IMR-90 (cell line): Measurements from ENCODE around the gene VOPP1. TPM values are rescaled to one million over a fixed set of nuclear protein-coding genes. Genes with fewer than 3 reads are reported as not detected.

Source experiments
- ATAC-seq: fragments of 200-7000 bp; cut with Tn5 transposase; 2 replicates; pipeline ENCODE4 v1.9.1; 2020; ENCODE audit warnings: low read depth, mild to moderate bottlenecking, moderate library complexity
- BruUV-seq: library from RNA; stranded (reverse); fragments of 400-500 nt; replicated peaks from 2 replicates; lab custom pipeline; 2021; lab: Mats Ljungman, UMichigan
- CTCF ChIA-PET: fragments of 300-600 bp; formaldehyde crosslinking; extraction: SDS; loops from one replicate; lab custom pipeline; 2021; ENCODE audit warnings: antibody characterized with exemption; lab: Yijun Ruan, JAX
- POLR2A ChIA-PET: fragments of 300-600 bp; sonication (Branson Sonifier 250); formaldehyde crosslinking; loops from one replicate; lab custom pipeline; 2022; ENCODE audit warnings: antibody characterized with exemption; ENCODE audit not compliant: unreplicated experiment; lab: Charles Lee
- DNase-seq: peaks from one replicate; pipeline ENCODE4 v3.0.0; 2013
- H2AFZ ChIP-seq: replicated peaks from 2 replicates; pipeline ENCODE3; 2013; ENCODE audit warnings: low read length, mild to moderate bottlenecking; ENCODE audit not compliant: poor library complexity
- H2AK5ac ChIP-seq: 2 replicates; pipeline ENCODE4 v1.6.1; 2013; ENCODE audit warnings: low read depth, low read length, inconsistent platforms
- H2AK9ac ChIP-seq: replicated peaks from 2 replicates; pipeline ENCODE3; 2013; ENCODE audit warnings: mild to moderate bottlenecking, low read depth, low read length, moderate library complexity; ENCODE audit not compliant: poor library complexity
- H2BK120ac ChIP-seq: 2 replicates; pipeline ENCODE4 v1.6.1; 2013; ENCODE audit warnings: low read depth, low read length, inconsistent platforms
- H2BK15ac ChIP-seq: 3 replicates; pipeline ENCODE4 v1.6.1; 2013; ENCODE audit warnings: low read depth, low read length, inconsistent platforms
- H2BK20ac ChIP-seq: 2 replicates; pipeline ENCODE4 v1.6.1; 2013; ENCODE audit warnings: low read depth, mild to moderate bottlenecking, inconsistent platforms, low read length, moderate library complexity
- H2BK5ac ChIP-seq: 2 replicates; pipeline ENCODE4 v1.6.1; 2013; ENCODE audit warnings: mild to moderate bottlenecking, low read depth, low read length, inconsistent platforms; ENCODE audit not compliant: poor library complexity, severe bottlenecking
- H3K14ac ChIP-seq: replicated peaks from 2 replicates; pipeline ENCODE4 v1.6.1; 2013; ENCODE audit warnings: low read depth, low read length, inconsistent platforms
- H3K18ac ChIP-seq: 2 replicates; pipeline ENCODE4 v1.6.1; 2013; ENCODE audit warnings: low read depth, low read length, control low read depth
- H3K23ac ChIP-seq: 2 replicates; pipeline ENCODE4 v1.6.1; 2013; ENCODE audit warnings: low read depth, low read length, inconsistent platforms
- H3K27ac ChIP-seq: 2 replicates; pipeline ENCODE4 v1.5.1; 2013; ENCODE audit warnings: mild to moderate bottlenecking, control low read depth, low read length; ENCODE audit not compliant: insufficient read depth
- H3K27me3 ChIP-seq: 2 replicates; pipeline ENCODE4 v1.6.1; 2013; ENCODE audit warnings: low read length; ENCODE audit not compliant: control insufficient read depth, insufficient read depth
- H3K36me3 ChIP-seq: 2 replicates; pipeline ENCODE4 v1.6.1; 2013; ENCODE audit warnings: low read length, mixed read lengths; ENCODE audit not compliant: control insufficient read depth, insufficient read depth
- H3K4ac ChIP-seq: 2 replicates; pipeline ENCODE4 v1.6.1; 2013; ENCODE audit warnings: low read depth, low read length, inconsistent platforms
- H3K4me1 ChIP-seq: 2 replicates; pipeline ENCODE4 v1.6.1; 2013; ENCODE audit warnings: low read length, mixed read lengths; ENCODE audit not compliant: control insufficient read depth, insufficient read depth
- H3K4me2 ChIP-seq: 2 replicates; pipeline ENCODE4 v1.6.1; 2013; ENCODE audit warnings: low read depth, mild to moderate bottlenecking, control low read depth, low read length, moderate library complexity
- H3K4me3 ChIP-seq: 2 replicates; pipeline ENCODE4 v1.5.1; 2013; ENCODE audit warnings: low read depth, mild to moderate bottlenecking, control low read depth, low read length, moderate library complexity; ENCODE audit not compliant: insufficient read depth
- H3K56ac ChIP-seq: 2 replicates; pipeline ENCODE4 v1.6.1; 2013; ENCODE audit warnings: low read length, inconsistent platforms; ENCODE audit not compliant: insufficient read depth; ENCODE audit errors: extremely low read depth
- H3K79me1 ChIP-seq, 2 experiments: 2 replicates each; pipeline ENCODE4 v1.6.1; 2013; ENCODE audit warnings: low read length in 2 of 2, inconsistent platforms in 1 of 2, low read depth in 1 of 2
- H3K9ac ChIP-seq: 2 replicates; pipeline ENCODE4 v1.6.1; 2013; ENCODE audit warnings: low read depth, low read length, control low read depth
- H3K9me1 ChIP-seq: 2 replicates; pipeline ENCODE4 v1.6.1; 2013; ENCODE audit warnings: low read length, inconsistent platforms; ENCODE audit not compliant: insufficient read depth
- H3K9me3 ChIP-seq: 2 replicates; pipeline ENCODE4 v1.6.1; 2013; ENCODE audit warnings: low read length; ENCODE audit not compliant: control insufficient read depth, insufficient read depth
- H4K20me1 ChIP-seq: 2 replicates; pipeline ENCODE4 v1.6.1; 2013; ENCODE audit warnings: low read length, inconsistent platforms; ENCODE audit not compliant: insufficient read depth
- H4K5ac ChIP-seq: 2 replicates; pipeline ENCODE4 v1.6.1; 2013; ENCODE audit warnings: mild to moderate bottlenecking, low read depth, low read length, control low read depth
- H4K8ac ChIP-seq, 2 experiments: 2 replicates each; pipeline ENCODE4 v1.6.1; 2013; ENCODE audit warnings: low read depth in 2 of 2, low read length in 2 of 2, control low read depth in 1 of 2, inconsistent platforms in 1 of 2
- H4K91ac ChIP-seq: 2 replicates; pipeline ENCODE4 v1.6.1; 2013; ENCODE audit warnings: low read depth, low read length, inconsistent platforms; ENCODE audit not compliant: insufficient read depth
- BHLHE40 ChIP-seq: fragments of 150-350 bp; IDR thresholded peaks from 2 replicates; pipeline ENCODE4 v1.6.1; 2016; ENCODE audit warnings: mild to moderate bottlenecking, low read depth, low read length
- CEBPB ChIP-seq: IDR thresholded peaks from 2 replicates; pipeline ENCODE4 v1.6.1; 2012; ENCODE audit warnings: low read depth, low read length, improper control_type of control experiment
- CHD1 ChIP-seq: IDR thresholded peaks from 2 replicates; pipeline ENCODE4 v1.6.1; 2012; ENCODE audit warnings: low read depth, low read length, improper control_type of control experiment
- CTCF ChIP-seq: conservative IDR thresholded peaks from 2 replicates; pipeline ENCODE4 v1.5.1; 2012; ENCODE audit warnings: mild to moderate bottlenecking, low read depth, low read length, improper control_type of control experiment
- ELK1 ChIP-seq: fragments of 150-350 bp; IDR thresholded peaks from 2 replicates; pipeline ENCODE4 v1.6.1; 2016; ENCODE audit warnings: low read depth, mild to moderate bottlenecking, low read length, moderate library complexity, borderline replicate concordance
- FOS ChIP-seq: fragments of 150-350 bp; IDR thresholded peaks from 2 replicates; pipeline ENCODE4 v1.6.1; 2016; ENCODE audit warnings: low read depth, low read length
- MAFK ChIP-seq: IDR thresholded peaks from 2 replicates; pipeline ENCODE4 v1.6.1; 2012; ENCODE audit warnings: low read depth, low read length, improper control_type of control experiment
- MAZ ChIP-seq: IDR thresholded peaks from 2 replicates; pipeline ENCODE4 v1.6.1; 2012; ENCODE audit warnings: low read depth, mild to moderate bottlenecking, low read length, improper control_type of control experiment, moderate library complexity, borderline replicate concordance
- MXI1 ChIP-seq: IDR thresholded peaks from 2 replicates; pipeline ENCODE4 v1.6.1; 2012; ENCODE audit warnings: low read depth, mild to moderate bottlenecking, low read length, moderate library complexity, borderline replicate concordance
- NFE2L2 ChIP-seq: fragments of 150-350 bp; IDR thresholded peaks from 2 replicates; pipeline ENCODE4 v1.6.1; 2016; ENCODE audit warnings: low read depth, mild to moderate bottlenecking, low read length
- POLR2A ChIP-seq: IDR thresholded peaks from 2 replicates; pipeline ENCODE4 v1.6.1; 2012; ENCODE audit warnings: mild to moderate bottlenecking, low read depth, low read length
- RAD21 ChIP-seq: IDR thresholded peaks from 2 replicates; pipeline ENCODE4 v1.6.1; 2012; ENCODE audit warnings: low read length, improper control_type of control experiment
- RCOR1 ChIP-seq: IDR thresholded peaks from 2 replicates; pipeline ENCODE4 v1.6.1; 2012; ENCODE audit warnings: mild to moderate bottlenecking, low read length, improper control_type of control experiment; ENCODE audit not compliant: insufficient replicate concordance
- RFX5 ChIP-seq: IDR thresholded peaks from 2 replicates; pipeline ENCODE4 v1.8.0; 2012; ENCODE audit warnings: low read depth, mild to moderate bottlenecking, low read length, moderate library complexity
- SMC3 ChIP-seq: fragments of 150-350 bp; IDR thresholded peaks from 2 replicates; pipeline ENCODE4 v1.6.1; 2016; ENCODE audit warnings: low read depth, mild to moderate bottlenecking, antibody characterized with exemption, low read length, moderate library complexity
- USF2 ChIP-seq: fragments of 150-350 bp; IDR thresholded peaks from 2 replicates; pipeline ENCODE4 v1.6.1; 2017; ENCODE audit warnings: mild to moderate bottlenecking, antibody characterized with exemption, low read length, low read depth
- WGBS, 2 experiments: methylation state at CpG; one replicate each; pipeline versions ENCODE4 v1.1.5 to v1.1.7; 2013; ENCODE audit warnings: missing lambda C conversion rate in 2 of 2; ENCODE audit not compliant: insufficient read length in 1 of 2; ENCODE audit errors: extremely low coverage in 2 of 2; 5-methylcytosine and 5-hydroxymethylcytosine counted together
- dilution Hi-C: fragments of 300-500 bp; cut with HindIII; formaldehyde crosslinking; loops from one replicate; pipeline ENCODE4 v1.14.3; 2018; ENCODE audit warnings: low sequenced_read_pairs; ENCODE audit not compliant: unreplicated experiment
- in situ Hi-C: fragments of 300-500 bp; cut with MboI; formaldehyde crosslinking; loops from 3 replicates; pipeline ENCODE4 v1.14.3; 2019; ENCODE audit warnings: low sequenced_read_pairs, inconsistent platforms, mixed read lengths
- intact Hi-C: fragments of 100-400 bp; cut with micrococcal nuclease; formaldehyde crosslinking; loops from 2 replicates; pipeline ENCODE4 v1.10.0; 2022
- polyA plus RNA-seq, 3 experiments: library from polyadenylated mRNA; depleted of rRNA; stranded (reverse); fragments of >200 nt; gene quantifications; 2 replicates each; pipeline ENCODE4 v1.2.3, GENCODE V29; 2012; ENCODE audit warnings: low replicate concordance in 1 of 3
- total RNA-seq: library from RNA; depleted of rRNA; stranded (reverse); fragments of >200 nt; gene quantifications from 2 replicates; pipeline ENCODE4 v1.2.3, GENCODE V29; 2012

The VOPP1 gene
- total and polyA plus RNA-seq, 2 of the 4 experiments (the other 2 are of a cell fraction) = 60.2 to 94.5 TPM

- no peak overlapping the region for H3K14ac ChIP-seq
- no peaks in the 10 kb centered on the region for H3K27me3 ChIP-seq
- ATAC-seq (no peak), DNase-seq (no peak)
- in situ Hi-C loops = loop anchor here (25.0 kb wide), 1 partner anchor 530 kb away; the partner anchor contains the start of genes MRPS17 and NIPSNAP2
- H3K79me1 ChIP-seq = no peaks in the 10 kb centered on the region
- H2BK5ac ChIP-seq = no peak overlapping the region
- H3K36me3 ChIP-seq = 0 out of 2 replicates have a peak, but pooled peaks cover 1% of the 10 kb centered on the region
- H2AK9ac ChIP-seq = no peak overlapping the region
- no peak overlapping the region for H3K4ac ChIP-seq
- no peak overlapping the region for H4K8ac ChIP-seq
- ChIA-PET POLR2A (no interaction called here), CTCF (no interaction called here)
- H2BK20ac ChIP-seq = no peak overlapping the region
- H3K9me1 ChIP-seq = no peaks in the 10 kb centered on the region
- TF ChIP-seq USF2 = no peak
- TF ChIP-seq SMC3 = no peak
- TF ChIP-seq MAFK = no peak
- no peak for TF ChIP-seq RFX5
- TF ChIP-seq CHD1 = no peak
- no peak for TF ChIP-seq FOS
- TF ChIP-seq ELK1 = no peak
- no peak for TF ChIP-seq CTCF
- TF ChIP-seq RAD21 = no peak
- no peak for TF ChIP-seq BHLHE40
- no peak for TF ChIP-seq CEBPB
- no peak for TF ChIP-seq MXI1
- no peak for TF ChIP-seq MAZ
- TF ChIP-seq POLR2A = no peak
- TF ChIP-seq NFE2L2 = no peak
- no peak for TF ChIP-seq RCOR1
- intact Hi-C loops = loop anchor here (5.0 kb wide), 1 partner anchor 165 kb away; no protein-coding TSS in a partner anchor
- H3K4me2 ChIP-seq = no peak overlapping the region
- H3K9me3 ChIP-seq = no peaks in the 10 kb centered on the region
- no peak overlapping the region for H3K56ac ChIP-seq
- no peaks in the 10 kb centered on the region for H4K20me1 ChIP-seq
- WGBS, 2 experiments = no CpG with 5 or more reads among the region's 3 CpGs
- H4K91ac ChIP-seq = no peak overlapping the region
- H2BK120ac ChIP-seq = no peak overlapping the region
- H3K18ac ChIP-seq = no peak overlapping the region
- H4K5ac ChIP-seq = no peak overlapping the region
- BruUV-seq = no TSS peak
- no peak overlapping the region for H3K9ac ChIP-seq
- no peak overlapping the region for H3K27ac ChIP-seq
- dilution Hi-C loops = no loop called here
- no peak overlapping the region for H3K23ac ChIP-seq
- no peak overlapping the region for H2AFZ ChIP-seq
- peaks cover 8% of the 10 kb centered on the region; the same call in 1 of the 2 replicates for H3K4me1 ChIP-seq
- H2BK15ac ChIP-seq = no peak overlapping the region
- H2AK5ac ChIP-seq = no peak overlapping the region
- H3K4me3 ChIP-seq = no peak overlapping the region
Measured at GRCh38 chr7:55432506-55432905, 139.8 kb downstream of the VOPP1 start.
